HuH-7.5 (cell line): Measurements from ENCODE around the gene CEND1.

ENCODE experiments used
- DNase-seq: peaks from one replicate; pipeline ENCODE4 v3.0.0; 2011; ENCODE audit warnings: low spot score

Gene CEND1

GRCh38 chr11:789943-790342 lies at the start of gene CEND1:
Gene CEND1 (minus strand): TSS chr11:790090. CDS start chr11:788576, 1,514 bp downstream.
- no peak for DNase-seq

DNA sequence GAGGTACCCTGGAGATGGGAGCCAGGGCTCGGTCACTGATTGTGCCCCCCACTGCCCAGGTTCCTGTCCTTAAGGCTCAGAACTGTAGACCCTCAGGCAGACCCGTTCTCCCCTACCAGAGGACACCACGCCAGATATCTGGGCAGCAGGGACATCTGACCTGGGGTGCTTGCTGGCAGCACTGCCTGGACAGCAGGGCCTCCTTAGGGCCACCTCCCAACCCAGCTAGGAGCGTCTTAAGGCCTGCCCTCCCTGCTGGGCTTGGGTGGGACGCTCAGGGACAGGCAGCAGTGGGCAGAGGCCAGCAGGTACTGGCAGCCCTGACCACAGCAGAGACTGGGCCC lies 49.4 kb upstream of the CEND1 start:
- DNase-seq: no peak

- DNase-seq: no peak
Observed at GRCh38 chr11:838441-839279, 48.8 kb upstream of the CEND1 start.

DNA sequence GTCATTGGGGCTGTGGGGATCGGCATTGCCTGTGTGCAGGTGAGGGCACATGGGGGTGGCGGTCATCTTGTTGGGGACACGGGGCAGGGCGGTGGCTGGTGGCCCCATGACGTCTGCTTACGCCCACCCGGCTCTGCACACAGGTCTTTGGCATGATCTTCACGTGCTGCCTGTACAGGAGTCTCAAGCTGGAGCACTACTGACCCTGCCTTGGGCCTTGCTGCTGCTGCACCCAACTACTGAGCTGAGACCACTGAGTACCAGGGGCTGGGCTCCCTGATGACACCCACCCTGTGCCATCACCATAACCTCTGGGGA lies 48.1 kb upstream of the CEND1 start:
- no peak for DNase-seq

DNA sequence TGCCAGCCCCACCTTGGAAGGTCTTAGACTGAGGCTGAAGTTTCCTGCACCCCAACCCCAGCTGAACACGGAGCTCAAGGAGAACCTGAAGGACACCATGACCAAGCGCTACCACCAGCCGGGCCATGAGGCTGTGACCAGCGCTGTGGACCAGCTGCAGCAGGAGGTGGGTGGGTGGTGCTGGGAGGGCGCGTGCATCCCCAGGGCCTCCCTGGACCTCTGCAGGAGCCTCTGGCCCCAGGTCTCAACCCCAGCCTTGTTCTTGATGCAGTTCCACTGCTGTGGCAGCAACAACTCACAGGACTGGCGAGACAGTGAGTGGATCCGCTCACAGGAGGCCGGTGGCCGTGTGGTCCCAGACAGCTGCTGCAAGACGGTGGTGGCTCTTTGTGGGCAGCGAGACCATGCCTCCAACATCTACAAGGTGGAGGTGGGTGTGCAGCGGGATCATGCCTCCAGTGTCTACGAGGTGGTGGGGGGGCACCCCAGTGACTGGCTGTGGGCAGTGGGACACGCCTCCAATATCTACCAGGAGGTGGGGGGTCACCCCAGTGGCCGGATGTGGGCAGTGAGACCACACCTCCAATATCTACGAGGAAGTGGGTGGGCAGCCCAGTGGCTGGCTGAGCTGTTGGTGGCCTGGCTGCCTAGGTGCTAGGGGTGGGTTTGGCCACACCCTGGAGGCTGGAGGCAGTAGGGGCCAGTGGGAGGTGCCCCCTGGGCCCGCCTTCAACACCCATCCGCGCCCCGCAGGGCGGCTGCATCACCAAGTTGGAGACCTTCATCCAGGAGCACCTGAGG lies 47.5 kb upstream of the CEND1 start:
- no peak for DNase-seq

DNA sequence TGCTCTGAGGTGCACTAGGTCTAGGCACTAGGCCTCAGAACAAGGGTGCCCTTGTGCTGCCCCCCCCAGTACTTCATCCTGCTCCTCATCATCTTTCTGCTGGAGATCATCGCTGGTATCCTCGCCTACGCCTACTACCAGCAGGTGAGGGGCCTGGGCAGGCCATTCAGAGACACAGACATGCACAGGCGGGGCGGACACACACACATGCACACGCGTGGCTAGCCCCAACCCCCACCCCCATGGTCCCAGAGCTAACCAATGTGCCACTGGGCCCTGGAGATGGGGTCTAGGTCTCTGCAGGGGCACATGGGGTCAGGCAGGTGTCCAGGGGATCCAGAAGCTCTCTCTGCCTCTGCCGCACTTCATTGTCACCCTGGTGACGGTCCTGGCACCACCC lies 46.8 kb upstream of the CEND1 start:
- no peak for DNase-seq

- no peak for DNase-seq
Observed at GRCh38 chr11:836274-836673, 46.4 kb upstream of the CEND1 start.

DNA sequence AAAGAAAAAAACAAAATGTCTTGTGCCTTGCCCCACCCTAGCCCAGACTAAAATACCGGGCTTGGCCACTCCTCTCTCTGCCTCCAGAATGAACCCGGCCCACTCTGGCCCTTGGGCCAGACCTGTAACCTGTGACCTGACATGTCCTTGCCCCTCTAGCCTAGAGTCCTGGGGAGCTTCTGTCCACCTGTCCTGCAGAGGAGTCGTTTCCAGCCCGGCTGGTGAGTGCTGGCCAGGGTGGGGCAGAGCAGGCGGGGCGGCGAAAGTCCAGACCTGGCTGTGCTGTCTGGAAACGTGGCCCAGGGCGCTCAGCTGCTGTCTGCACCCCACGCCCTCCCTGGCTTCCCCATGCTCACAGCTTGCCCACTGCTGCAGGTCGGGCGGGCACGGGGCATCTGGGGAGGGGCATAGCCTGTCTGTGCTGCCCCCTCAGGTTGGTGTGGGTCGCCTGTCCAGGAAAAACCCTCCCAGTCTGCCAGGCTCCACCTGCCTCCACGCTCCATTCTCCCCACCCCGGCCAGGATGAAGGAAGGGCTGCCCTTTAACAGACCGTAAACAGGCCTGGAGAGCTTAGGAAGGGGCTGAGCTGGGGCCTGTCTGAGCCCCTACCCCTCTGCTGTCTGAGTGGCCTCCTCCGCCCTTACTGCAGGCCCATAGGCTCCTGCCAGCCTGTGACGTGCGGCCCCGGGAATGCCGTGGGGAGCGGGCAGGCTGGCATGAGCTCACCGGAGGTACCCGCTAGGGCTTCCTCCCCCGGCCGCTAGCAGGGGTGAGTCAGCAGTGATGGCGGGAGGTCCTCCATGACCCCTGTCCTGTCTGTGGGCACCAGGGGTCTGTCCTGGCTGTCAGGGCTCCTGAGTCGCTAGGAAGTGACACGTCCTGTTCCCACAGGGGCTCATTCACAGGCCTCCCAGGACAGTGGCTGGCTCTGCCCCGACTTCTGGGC lies 44.8 kb upstream of the CEND1 start:
- DNase-seq: no peak

- DNase-seq: no peak
Observed at GRCh38 chr11:833849-834311, 44.0 kb upstream of the CEND1 start.

DNA sequence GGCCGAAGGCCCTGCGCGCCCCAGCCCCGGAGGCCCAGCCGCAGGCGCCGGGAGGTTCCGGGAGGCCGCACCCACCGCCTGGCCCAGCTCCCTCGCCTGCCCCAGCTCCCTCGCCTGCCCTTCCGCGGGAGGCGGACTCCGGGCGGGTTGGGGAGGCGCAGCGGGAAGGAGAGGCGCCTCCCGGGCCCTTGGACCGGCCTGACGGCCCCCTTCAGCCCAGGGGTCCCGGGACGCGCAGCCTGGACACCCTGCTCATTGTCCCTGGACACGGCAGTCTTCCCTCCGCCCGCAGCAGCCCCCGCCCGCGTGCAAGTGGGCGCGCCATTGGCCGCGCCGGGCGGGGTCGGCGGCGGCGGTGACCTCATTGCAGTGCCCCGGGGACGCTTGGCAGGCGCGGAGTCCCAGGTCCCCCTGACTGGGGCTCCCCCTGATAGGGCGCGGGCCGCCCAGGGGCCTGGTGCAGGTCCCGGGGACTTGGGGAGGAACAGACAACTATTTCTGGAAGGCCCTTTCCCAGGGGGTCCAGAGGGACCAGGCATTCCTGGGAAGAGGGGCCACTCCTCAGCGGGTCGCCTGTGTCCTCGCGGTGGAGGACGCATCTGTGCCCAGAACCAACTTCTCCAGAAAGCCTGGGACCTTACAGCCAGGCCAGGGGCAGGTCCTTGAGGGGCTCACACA lies 43.4 kb upstream of the CEND1 start:
- DNase-seq: no peak

- no peak for DNase-seq
Observed at GRCh38 chr11:832529-833113, 42.7 kb upstream of the CEND1 start, which contains the start of gene CD151. Gene CD151 (plus strand): TSS chr11:832952. CDS start chr11:836070, 3,118 bp downstream.

DNA sequence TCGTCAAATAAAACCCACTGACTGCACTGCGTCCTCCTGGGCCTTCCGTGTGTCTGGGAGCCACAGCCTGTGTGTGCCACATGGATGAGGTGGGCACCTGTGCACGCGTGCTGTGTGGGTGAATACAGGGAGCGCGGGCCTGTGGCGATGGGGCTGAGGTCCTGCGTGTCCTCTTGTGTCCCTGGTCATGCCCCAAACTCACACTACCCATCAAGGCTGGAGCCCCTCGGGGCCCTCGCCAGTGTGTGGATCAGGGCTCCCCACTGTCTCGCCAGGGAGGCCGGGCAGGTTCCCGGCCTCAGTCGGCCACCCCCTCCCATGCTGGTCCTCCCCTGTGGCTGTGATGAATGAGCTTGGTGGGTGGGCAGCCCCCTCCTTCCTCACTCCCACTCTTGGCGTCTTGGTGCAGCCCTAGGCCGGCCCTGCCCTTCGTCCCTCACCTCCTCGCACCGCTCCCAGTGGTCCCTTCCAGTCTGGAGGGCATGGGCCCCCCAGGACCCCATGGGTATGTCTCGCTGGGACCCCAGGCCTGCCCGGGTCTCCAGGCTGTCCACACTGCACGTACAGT lies 42.2 kb upstream of the CEND1 start:
- DNase-seq: no peak

DNA sequence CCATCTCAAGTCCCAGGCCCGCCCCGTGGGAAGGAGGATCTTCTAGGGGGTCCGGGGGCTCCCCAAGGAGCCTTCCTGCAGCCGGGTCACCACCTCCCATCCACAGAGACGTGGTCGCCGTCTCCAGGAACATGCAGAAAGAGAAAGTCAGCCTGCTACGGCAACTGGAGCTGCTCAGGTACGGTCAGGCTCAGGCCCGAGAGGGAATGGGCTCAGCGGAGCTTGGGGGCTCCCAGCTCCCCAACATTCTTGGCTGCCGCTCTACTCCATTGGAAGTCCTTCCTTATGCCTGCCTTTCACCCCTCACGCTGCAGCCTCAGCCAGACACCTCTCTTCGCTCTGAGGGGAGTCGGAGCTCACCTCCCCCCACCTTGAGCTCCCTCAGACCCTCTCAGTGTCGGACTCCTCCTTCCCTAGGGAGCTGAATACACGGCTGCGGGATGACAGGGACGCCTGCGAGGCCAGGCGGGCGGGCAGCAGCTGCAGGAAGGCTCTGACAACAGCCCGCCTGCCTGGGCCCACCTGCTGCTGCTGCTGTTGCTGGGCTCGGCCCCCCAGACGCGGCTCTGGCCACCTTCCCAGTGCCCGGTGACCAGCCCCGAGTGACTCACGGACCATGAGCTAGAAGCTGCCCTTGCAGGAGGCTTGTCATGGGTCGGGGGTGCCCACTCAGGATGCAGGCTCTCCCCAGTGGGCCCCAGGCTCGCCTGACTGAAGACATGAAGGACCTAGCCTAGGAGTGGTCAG lies 41.4 kb upstream of the CEND1 start:
- no peak for DNase-seq

DNA sequence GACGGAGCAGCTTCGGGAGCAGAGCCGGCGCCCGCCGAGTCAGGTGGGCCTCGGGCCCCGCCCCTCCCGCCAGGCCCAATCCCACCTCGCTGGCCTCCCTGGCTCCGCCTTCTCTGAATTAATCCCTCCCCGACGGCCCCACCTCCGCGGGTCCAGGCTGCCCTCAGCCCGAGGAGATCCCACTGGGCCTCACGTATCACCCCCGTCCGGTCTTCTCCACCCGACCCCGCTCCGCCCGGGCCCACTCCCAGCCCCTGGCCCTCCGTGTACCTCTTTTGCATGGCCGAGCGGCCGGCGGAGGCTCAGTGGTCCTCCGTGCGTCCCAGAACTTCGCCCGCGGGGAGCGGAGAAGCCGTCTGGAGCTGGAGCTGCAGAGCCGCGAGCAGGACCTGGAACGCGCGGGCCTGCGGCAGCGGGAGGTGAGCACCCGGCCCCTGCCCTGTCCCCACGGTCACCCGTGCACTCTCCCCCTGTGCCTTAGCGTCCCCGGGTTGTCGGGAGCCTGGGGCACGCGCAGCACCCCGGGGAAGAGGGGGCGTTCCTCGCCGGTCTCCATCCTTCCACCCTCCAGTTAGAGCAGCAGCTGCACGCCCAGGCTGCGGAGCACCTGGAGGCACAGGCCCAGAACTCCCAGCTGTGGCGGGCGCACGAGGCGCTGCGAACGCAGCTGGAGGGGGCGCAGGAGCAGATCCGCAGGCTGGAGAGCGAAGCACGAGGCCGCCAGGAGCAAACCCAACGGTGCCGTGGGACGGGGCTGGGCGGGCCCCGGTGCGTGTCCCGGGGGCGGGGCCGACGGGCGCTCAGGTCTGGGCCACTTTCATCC lies 40.6 kb upstream of the CEND1 start:
- DNase-seq: peak; percentile 87

DNA sequence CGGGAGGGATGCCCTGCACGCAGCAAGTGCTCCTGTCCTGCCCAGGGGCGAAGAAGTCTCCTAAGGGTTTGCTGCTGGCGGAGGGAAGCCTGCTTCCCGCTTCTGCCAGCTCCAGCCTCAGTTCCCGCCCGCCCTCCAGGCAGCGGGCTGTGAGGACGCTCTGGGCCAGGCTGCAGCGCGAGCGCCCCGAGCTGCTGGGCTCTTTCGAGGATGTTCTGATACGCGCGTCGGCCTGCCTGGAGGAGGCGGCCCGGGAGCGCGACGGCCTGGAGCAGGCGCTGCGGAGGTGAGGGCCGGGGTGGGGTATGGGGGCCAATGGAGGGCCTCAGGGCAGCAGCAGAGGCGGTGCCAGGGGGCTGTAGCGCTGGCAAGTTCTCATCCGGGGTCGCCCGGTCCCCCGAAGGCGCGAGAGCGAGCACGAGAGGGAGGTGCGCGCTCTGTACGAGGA lies 40.0 kb upstream of the CEND1 start:
- no peak for DNase-seq

GRCh38 chr11:829176-829846 lies 39.4 kb upstream of the CEND1 start:
- no peak for DNase-seq

GRCh38 chr11:828506-829175 lies 38.8 kb upstream of the CEND1 start:
- DNase-seq: no peak

- no peak for DNase-seq
Observed at GRCh38 chr11:827897-828192, 38.0 kb upstream of the CEND1 start, which contains the start of gene CRACR2B. Gene CRACR2B (plus strand): TSS chr11:827919. CDS start chr11:828608, 689 bp downstream.
